Loucy (cell line): ENCODE measurements around the gene SNCA.

Source experiments
- H2AFZ ChIP-seq: fragments of 200-600 bp; sonication (generic); 2 replicates; pipeline ENCODE4 v1.6.0; 2016; ENCODE audit warnings: antibody characterized with exemption, mild to moderate bottlenecking, low read length, moderate library complexity
- H3F3A ChIP-seq: fragments of 200-600 bp; 2 replicates; pipeline ENCODE4 v1.6.0; 2016; ENCODE audit warnings: antibody characterized with exemption, low read depth, mild to moderate bottlenecking
- H3K27me3 ChIP-seq: fragments of 200-600 bp; sonication (generic); 2 replicates; pipeline ENCODE4 v1.6.1; 2014; ENCODE audit warnings: low read length, mild to moderate bottlenecking; ENCODE audit not compliant: insufficient read depth, poor library complexity, severe bottlenecking
- H3K36me3 ChIP-seq: fragments of 200-600 bp; sonication (generic); 2 replicates; pipeline ENCODE4 v1.6.1; 2016; ENCODE audit warnings: low read length; ENCODE audit not compliant: insufficient read depth
- H3K4me1 ChIP-seq: fragments of 200-600 bp; sonication (generic); 2 replicates; pipeline ENCODE4 v1.5.1; 2014; ENCODE audit warnings: low read length, mild to moderate bottlenecking; ENCODE audit not compliant: insufficient read depth, poor library complexity, severe bottlenecking
- H3K4me2 ChIP-seq: fragments of 200-600 bp; sonication (generic); 2 replicates; pipeline ENCODE4 v1.6.0; 2014; ENCODE audit warnings: antibody characterized with exemption, low read length, low read depth, mild to moderate bottlenecking; ENCODE audit not compliant: poor library complexity, severe bottlenecking
- H3K4me3 ChIP-seq: fragments of 200-600 bp; sonication (generic); 2 replicates; pipeline ENCODE4 v1.5.1; 2014; ENCODE audit warnings: low read length, mild to moderate bottlenecking, mixed read lengths; ENCODE audit not compliant: poor library complexity, severe bottlenecking
- H3K79me2 ChIP-seq: fragments of 200-600 bp; sonication (generic); 2 replicates; pipeline ENCODE4 v1.6.1; 2014; ENCODE audit warnings: low read length; ENCODE audit not compliant: insufficient read depth
- H3K9ac ChIP-seq: fragments of 200-600 bp; sonication (generic); 2 replicates; pipeline ENCODE4 v1.6.0; 2014; ENCODE audit warnings: mild to moderate bottlenecking, low read depth, low read length, moderate library complexity; ENCODE audit not compliant: poor library complexity, severe bottlenecking
- H3K9me2 ChIP-seq: fragments of 200-600 bp; sonication (generic); replicated peaks from 2 replicates; pipeline ENCODE4 v1.6.1; 2016; ENCODE audit warnings: low read depth, low read length, mixed read lengths
- H3K9me3 ChIP-seq: fragments of 200-600 bp; sonication (generic); 2 replicates; pipeline ENCODE4 v1.6.1; 2014; ENCODE audit warnings: mild to moderate bottlenecking, antibody characterized with exemption, low read length, low read depth; ENCODE audit not compliant: insufficient read depth
- H4K20me1 ChIP-seq: fragments of 200-600 bp; sonication (generic); 2 replicates; pipeline ENCODE4 v1.6.0; 2014; ENCODE audit warnings: antibody characterized with exemption, low read length, mild to moderate bottlenecking; ENCODE audit not compliant: insufficient read depth, poor library complexity, severe bottlenecking
- CTCF ChIP-seq: fragments of 200-600 bp; sonication (generic); conservative IDR thresholded peaks from 2 replicates; pipeline ENCODE4 v1.5.1; 2014; ENCODE audit warnings: mild to moderate bottlenecking, antibody characterized with exemption, low read length
- EZH2phosphoT487 ChIP-seq: fragments of 200-600 bp; IDR thresholded peaks from 2 replicates; pipeline ENCODE4 v1.6.1; 2018; ENCODE audit warnings: antibody characterized with exemption, mild to moderate bottlenecking, moderate library complexity, borderline replicate concordance

The SNCA gene

GRCh38 chr4:89752932-89753598, 83.9 kb downstream of the SNCA start:
- H3K27me3 ChIP-seq: no peaks in the 10 kb centered on the region
- H4K20me1 ChIP-seq: no peaks in the 10 kb centered on the region
- no peak overlapping the region for H3K4me3 ChIP-seq
- no peaks in the 10 kb centered on the region for H3K79me2 ChIP-seq
- no peak overlapping the region for H3K4me2 ChIP-seq
- H3K9ac ChIP-seq: no peak overlapping the region
- no peaks in the 10 kb centered on the region for H3K9me2 ChIP-seq
- H3K9me3 ChIP-seq: no peaks in the 10 kb centered on the region
- no peak for TF ChIP-seq CTCF
- no peaks in the 10 kb centered on the region for H3F3A ChIP-seq
- no peaks in the 10 kb centered on the region for H3K4me1 ChIP-seq
- no peaks in the 10 kb centered on the region for H3K36me3 ChIP-seq
- no peak overlapping the region for H2AFZ ChIP-seq

- H3K4me3 ChIP-seq: no peak overlapping the region
- H2AFZ ChIP-seq: no peak overlapping the region
- H3K9ac ChIP-seq: no peak overlapping the region
- H3K36me3 ChIP-seq: no peaks in the 10 kb centered on the region
- H4K20me1 ChIP-seq: no peaks in the 10 kb centered on the region
- no peak for TF ChIP-seq CTCF
- TF ChIP-seq EZH2phosphoT487: no peak
- H3K9me2 ChIP-seq: no peaks in the 10 kb centered on the region
- H3K79me2 ChIP-seq: no peaks in the 10 kb centered on the region
- H3F3A ChIP-seq: no peaks in the 10 kb centered on the region
- no peaks in the 10 kb centered on the region for H3K27me3 ChIP-seq
- H3K4me2 ChIP-seq: no peak overlapping the region
- H3K9me3 ChIP-seq: no peaks in the 10 kb centered on the region
- no peaks in the 10 kb centered on the region for H3K4me1 ChIP-seq
Observed at GRCh38 chr4:89751416-89751815, 85.5 kb downstream of the SNCA start.

GRCh38 chr4:89746377-89746776, 90.6 kb downstream of the SNCA start:
- H3K9me2 ChIP-seq: no peaks in the 10 kb centered on the region
- H2AFZ ChIP-seq: no peak overlapping the region
- H3K4me3 ChIP-seq: no peak overlapping the region
- no peak overlapping the region for H3K9ac ChIP-seq
- no peaks in the 10 kb centered on the region for H3F3A ChIP-seq
- H3K9me3 ChIP-seq: no peaks in the 10 kb centered on the region
- no peak for TF ChIP-seq CTCF
- TF ChIP-seq EZH2phosphoT487: no peak
- no peak overlapping the region for H3K4me2 ChIP-seq
- no peaks in the 10 kb centered on the region for H3K27me3 ChIP-seq
- no peaks in the 10 kb centered on the region for H3K4me1 ChIP-seq
- no peaks in the 10 kb centered on the region for H3K36me3 ChIP-seq
- no peaks in the 10 kb centered on the region for H4K20me1 ChIP-seq
- no peaks in the 10 kb centered on the region for H3K79me2 ChIP-seq
